GM18505 (cell line): ENCODE measurements around the gene ANKRD31.
"Not testable (repeated sequence)": the region's sequence is repeated elsewhere in the genome, so short reads cannot be mapped to it uniquely, and the experiment has no call there.

Source experiments
- ATAC-seq: cut with Tn5 transposase; IDR thresholded peaks from one replicate; pipeline ENCODE4 v1.9.1; 2021; ENCODE audit not compliant: unreplicated experiment
- POLR2A ChIP-seq: IDR thresholded peaks from 4 replicates; pipeline ENCODE4 v1.6.1; 2011; ENCODE audit warnings: borderline replicate concordance; ENCODE audit not compliant: insufficient read depth, insufficient read length; ENCODE audit errors: extremely low read depth

ANKRD31 gene

DNA sequence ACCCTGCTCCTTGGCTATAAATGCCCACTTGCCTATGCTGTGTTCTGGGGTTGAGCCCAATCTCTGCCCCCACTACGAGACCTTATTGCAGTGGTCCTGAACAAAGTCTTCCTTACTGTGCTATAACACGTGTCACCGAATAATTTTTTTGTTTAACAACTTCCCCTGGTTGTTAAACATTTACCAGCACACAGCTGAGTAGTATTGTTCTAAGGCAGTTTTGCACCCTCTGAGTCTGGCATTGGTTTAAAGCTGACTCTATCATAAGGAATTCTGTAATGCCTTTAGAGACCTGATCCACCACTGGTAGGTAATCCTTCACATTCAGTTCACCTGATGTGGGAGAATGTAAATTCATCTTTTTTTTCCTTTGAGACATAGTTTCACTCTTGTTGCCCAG lies 25.6 kb upstream of the ANKRD31 start:
- TF ChIP-seq POLR2A, result no peak
- ATAC-seq, result no peak

DNA sequence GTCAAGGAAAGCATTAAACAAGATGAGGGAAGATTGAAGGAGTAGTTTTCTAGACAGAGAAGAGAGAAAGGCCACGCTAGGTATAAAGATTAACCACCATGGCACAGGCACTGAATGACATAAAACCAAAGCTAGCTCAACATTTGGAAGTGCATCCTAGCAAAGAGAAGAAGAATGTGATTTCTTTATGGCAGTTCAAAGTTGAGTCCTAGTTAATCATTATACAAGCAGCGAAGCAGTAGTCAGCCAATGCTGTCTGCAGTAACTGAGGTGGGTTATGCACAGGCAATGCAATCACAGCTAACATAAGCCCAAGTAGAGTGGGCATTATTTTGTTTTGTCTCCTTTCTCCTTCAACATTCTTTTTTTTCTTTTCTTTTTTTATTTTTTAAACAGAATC lies 24.0 kb upstream of the ANKRD31 start:
- TF ChIP-seq POLR2A, result no peak
- no peak for ATAC-seq

DNA sequence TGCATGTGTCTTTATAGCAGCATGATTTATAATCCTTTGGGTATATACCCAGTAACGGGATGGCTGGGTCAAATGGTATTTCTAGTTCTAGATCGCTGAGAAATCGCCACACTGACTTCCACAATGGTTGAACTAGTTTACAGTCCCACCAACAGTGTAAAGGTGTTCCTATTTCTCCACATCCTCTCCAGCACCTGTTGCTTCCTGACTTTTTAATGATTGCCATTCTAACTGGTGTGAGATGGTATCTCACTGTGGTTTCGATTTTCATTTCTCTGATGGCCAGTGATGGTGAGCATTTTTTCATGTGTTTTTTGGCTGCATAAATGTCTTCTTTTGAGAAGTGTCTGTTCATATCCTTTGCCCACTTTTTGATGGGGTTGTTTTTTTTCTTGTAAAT lies 13.8 kb upstream of the ANKRD31 start:
- not testable (repeated sequence) for ATAC-seq

DNA sequence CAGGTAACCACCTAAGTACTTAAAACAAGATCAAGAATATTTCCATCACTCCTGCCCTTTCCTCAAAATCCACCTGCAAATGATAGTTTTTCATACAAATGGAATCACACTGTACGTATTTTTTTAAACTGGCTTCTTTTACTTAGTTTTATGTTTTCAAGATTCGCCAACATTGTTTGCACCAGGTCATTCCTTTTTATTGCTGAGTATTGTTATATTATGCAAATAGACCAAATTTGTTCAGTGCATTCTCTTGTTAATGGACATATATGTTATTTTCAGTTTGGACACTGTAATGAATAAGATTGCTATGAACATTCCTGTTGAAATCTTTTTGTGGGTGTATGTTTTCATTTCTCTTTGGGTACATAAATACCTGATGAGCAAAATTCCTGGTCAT lies 8.3 kb upstream of the ANKRD31 start:
- TF ChIP-seq POLR2A, result no peak
- ATAC-seq, result no peak

DNA sequence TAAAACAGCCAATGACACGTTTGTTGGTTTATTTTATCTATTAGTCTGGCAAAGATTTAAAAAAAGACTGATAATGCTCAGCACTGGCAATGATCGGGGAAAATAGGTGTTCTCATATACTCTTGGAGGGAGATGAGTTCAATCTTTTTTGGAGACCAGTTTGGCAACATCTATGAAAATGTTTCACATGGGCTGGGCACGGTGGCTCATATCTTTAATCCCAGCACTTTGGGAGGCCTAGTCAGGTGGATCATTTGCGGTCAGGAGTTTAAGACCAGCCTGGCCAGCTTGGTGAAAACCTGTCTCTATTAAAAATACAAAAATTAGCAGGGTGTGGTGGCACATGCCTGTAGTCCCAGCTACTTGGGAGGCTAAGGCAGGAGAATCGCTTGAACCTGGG lies 6.8 kb upstream of the ANKRD31 start:
- TF ChIP-seq POLR2A, result no peak
- no peak for ATAC-seq

DNA sequence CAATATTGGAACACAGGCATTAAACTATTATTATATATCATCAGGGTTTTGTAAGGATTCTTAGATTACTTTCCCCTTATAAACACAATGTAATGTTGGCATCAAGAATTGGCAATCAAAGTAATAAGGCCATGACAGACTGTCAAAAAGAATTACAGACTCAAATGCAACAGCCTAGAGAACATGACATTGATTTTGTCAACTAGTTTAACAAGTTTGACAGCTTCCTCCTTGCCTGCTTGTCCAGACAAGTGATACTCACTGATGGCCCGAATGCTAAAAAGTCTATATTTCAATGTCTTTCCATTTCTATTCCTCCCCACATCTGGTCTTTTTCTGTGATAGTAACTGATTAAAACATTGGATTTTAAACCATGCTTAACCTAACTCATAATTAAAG lies 6.4 kb upstream of the ANKRD31 start:
- no peak for TF ChIP-seq POLR2A
- no peak for ATAC-seq

DNA sequence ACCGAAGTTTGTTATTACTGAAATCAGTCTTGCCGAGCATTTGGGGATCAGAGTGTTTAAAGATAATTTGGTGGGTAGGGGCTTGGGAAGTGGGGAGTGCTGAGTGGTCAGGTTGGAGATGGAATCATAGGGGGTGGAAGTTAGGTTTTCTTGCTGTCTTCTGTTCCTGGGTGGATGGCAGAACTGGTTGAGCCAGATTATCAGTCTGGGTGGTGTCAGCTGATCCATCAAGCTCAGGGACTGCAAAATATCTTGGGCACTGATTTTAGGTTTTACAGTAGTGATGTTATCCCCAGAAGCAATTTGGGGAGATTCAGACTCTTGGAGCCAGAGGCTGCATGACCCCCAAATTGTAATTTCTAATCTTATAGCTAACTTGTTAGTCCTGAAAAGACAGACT lies 5.4 kb upstream of the ANKRD31 start:
- no peak for ATAC-seq
- no peak for TF ChIP-seq POLR2A

DNA sequence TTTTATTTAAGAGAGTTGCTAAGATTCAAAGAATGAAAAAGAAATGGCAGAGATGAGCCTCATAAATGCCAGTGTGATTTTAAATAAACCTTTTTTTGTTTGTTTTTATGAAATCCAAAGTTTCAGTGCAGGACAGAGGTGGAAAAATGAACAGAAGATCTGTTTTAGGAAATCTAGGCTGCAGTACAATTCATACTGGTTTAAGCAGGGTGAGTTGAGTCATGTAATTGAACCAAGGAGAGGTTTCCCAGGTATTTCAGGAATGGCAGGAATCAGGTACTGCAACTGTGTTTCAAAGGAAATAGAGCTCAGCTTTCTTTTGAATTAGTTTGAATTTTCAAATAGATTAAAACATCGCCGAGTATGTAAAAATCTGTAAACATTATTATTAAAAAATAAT lies 3.0 kb upstream of the ANKRD31 start:
- TF ChIP-seq POLR2A, result no peak
- ATAC-seq, result no peak

DNA sequence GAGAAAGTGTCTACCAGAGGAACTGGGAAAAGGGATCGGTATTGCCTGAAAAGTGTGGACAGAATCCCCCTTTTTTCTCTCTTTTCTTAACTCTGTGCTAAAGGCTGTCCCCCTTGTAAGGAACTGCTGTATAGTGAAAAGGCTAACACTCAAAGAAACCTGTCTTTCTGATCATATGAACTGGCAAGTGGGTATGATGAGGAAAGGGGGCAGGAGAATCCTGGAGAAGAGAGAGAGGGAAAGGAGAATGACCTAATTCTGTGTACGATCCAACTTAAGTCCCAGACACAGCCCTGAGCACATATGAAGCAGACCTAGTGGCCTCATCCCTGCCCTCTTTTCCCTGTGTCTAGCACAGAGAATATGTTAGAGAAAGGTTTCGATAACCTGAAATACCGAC lies 967 bp downstream of the ANKRD31 start:
- no peak for ATAC-seq
- no peak for TF ChIP-seq POLR2A

DNA sequence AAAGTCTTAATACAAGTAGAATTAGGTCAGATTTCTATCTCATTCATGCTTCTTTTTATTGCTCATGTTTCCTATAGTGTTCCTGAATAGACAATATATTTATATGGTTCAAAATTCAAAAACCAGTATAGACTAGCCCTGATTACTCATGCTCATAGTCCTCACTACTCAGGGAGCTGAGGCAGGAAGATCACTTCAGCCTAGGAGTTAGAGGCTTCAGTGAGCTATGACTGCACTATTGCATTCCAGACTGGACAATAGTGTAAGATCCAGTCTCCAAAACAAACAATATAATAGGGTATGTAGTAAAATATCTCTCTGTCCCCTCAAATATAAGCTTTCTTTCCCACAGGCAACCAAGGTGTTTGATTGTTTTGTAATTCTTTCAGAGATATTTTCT lies 2.4 kb downstream of the ANKRD31 start:
- ATAC-seq, result no peak
- no peak for TF ChIP-seq POLR2A

DNA sequence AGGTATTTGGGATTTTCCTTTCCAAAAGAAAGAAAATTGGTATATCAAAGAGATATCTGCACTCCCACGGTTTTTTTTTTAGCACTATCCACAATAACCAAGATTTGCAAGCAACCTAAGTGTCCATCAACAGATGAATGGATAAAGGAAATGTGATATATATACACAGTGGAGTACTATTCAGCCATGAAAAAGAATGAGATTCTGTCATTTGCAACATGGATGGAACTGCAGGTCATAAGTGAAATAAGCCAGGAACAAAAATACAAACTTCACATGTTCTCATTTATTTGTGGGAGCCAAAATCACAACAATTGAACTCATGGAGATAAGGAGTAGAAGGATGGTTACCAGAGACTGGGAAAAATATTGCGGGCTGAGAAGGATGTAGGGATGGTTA lies 9.8 kb downstream of the ANKRD31 start:
- no peak for TF ChIP-seq POLR2A
- no peak for ATAC-seq

DNA sequence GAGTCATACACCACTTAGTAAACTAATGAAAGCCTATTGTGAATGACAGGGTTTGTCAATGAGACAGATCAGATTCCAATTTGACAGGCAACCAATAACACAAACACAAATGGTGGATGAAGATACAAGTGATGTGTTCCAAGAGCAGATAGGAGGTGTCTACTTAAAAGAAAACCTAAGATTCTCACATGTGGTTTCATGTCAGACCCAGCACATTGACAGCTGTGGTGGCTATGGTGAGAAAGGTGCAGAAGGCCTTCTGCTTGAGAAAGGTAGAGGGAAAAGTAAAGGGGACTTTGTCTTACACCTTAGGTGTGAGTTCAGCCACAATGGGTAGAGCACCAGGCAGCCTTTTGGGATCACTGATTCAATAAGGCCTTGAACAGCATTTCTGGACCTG lies 11.2 kb downstream of the ANKRD31 start:
- no peak for ATAC-seq
- no peak for TF ChIP-seq POLR2A

DNA sequence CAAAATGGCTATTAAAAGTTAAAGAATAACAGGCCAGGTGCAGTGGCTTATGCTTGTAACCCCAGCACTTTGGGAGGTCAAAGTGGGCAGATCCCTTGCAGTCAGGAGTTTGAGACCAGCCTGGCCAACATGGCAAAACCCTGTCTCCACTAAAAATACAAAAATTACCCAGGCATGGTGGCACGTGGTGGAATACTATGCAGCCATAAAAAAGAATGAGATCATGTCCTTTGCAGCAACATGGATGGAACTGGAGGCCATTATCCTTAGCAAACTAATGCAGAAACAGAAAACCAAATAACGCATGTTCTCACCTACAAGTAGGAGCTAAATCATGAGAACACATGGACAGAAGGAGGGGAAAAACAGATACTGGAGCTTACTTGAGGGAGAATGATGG lies 15.9 kb downstream of the ANKRD31 start:
- ATAC-seq, result not testable (repeated sequence)

DNA sequence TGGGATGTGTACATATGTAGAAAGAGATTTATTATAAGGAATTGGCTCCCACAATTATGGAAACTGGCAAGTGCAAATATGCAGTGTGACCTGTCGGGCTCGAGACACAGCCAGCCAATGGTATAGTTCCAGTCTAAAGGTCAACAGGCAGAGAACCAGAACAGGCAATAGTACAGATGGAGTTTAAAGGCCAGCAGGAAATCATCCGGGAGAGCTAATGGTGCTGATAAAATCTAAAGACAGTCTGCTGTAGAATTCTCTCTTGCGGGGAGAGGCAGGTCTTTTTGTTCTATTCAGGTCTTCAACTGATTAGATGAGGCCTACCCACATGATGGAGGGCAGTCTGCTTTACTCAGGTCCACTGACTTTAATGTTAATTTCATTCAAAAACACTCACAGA lies 21.8 kb downstream of the ANKRD31 start:
- no peak for TF ChIP-seq POLR2A
- ATAC-seq, result no peak

DNA sequence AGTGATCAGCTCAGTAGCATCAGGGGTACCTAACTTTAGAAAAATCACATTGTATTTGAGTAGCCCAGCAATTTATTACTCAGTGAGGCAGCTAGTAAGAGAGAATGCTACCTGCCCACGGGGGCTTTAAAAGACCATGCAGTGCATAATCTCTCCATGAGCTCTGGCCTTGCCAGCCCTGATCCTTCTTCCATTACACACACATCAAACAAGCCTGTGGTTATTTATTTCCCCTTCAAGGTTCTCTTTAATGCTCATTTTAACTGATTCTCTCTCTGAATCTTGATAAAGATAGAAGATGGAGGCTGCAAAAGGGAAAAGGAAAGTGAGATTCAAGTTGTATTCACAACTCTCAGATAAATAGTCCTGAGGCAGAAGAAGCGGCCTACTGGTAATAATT lies 22.3 kb downstream of the ANKRD31 start:
- TF ChIP-seq POLR2A, result no peak
- no peak for ATAC-seq

DNA sequence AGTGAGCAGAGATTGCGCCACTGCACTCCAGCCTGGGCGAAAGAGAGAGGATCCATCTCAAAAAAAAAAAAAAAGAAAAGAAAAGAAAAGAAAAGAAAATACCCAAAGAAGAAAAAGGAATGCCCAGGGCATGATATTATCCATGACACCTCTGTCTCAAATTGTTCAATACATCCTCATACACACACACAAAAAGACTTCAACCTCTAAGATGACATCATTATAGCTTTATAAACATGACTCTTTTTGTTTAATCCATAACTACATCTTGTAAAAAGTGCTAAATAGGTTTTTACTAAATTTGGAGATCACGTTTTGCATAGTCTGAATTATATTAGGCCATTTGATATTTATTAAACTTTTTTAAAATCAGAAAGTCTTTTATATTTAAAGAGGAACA lies 33.1 kb downstream of the ANKRD31 start:
- no peak for TF ChIP-seq POLR2A

More for the DNA sequence above, 33.1 kb downstream of the ANKRD31 start:
- no peak for ATAC-seq
